Measurements from ENCODE around the gene RHBDL3.
"Not testable (repeated sequence)": the region's sequence is repeated elsewhere in the genome, so short reads cannot be mapped to it uniquely, and the experiment has no call there.

Gene RHBDL3

DNA sequence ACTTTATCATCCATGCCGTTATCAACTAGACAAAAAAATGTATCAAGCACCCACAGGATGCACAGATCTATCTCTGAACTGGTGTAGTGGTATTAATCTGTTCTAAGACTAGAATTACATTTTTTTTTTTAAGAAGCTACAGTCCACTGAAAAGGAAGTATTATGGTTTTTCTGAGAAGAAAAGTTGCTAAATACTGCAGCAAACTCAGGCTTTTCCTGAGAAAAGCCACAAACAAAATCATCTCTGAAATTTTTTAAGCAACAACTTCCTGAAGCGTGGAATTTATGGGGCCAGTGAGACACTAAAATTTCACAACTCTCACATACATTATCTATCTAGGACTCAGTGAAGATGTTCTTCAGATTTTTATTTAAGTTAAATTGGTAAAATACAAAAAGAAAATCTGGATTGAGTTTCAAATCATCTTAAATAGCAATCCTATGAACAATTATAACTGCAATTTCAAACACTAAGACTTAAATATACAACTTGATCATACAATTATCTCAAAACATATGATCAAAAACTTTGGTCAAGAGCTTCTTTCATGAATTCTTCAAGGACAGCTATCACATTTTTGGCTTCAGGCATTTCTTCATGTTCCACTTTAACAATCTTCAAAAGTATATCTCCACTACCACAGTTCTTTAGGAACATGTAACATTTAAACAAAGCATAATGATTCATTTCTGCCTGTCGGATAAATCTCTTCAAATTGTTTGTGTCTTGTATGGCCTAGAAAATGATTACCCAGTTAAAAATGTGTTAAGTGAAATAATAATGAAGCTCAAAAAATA is 65.8 kb downstream of the RHBDL3 start:
- no peak for DNase-seq

DNA sequence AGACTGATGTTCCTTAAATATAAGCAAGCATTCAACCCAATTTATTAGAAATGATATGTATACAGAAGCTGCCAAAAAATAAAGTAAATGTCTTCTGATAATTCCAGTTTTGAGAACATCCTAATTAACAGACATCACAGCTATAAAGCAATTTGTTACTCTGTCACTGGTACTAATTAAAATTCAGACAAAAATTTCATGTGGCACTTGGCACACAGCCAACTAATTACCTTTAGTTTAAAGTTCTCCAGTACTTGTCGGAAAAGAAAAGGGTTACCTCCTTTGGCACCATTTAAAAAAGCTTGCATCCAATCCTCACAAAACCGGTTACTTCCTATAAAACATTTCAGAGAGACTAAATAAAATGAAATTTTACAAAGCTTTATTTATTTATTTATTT is 67.6 kb downstream of the RHBDL3 start:
- no peak for DNase-seq

DNA sequence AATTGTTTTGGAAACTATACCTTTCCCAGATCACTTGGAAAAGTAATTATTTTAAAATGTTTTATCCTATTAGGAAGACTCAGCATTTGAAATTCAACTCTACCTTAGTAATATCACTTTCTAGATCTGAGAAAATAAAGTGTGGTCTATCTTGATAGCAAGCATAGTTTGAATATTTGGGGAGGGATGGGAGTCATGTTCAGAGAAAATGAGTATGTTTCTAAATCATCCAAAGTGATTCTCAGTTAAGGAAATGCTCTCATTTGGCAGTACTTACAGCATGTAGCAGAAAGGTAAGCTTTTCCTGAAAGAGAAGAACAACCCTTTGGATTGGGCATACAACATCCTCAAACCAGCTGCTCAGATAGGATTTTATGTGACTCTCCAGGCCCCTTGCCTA is 69.4 kb downstream of the RHBDL3 start:
- no peak for DNase-seq

- no peak for DNase-seq
Observed at GRCh38 chr17:32335687-32336086, 70.1 kb downstream of the RHBDL3 start.

GRCh38 chr17:32341141-32341856 is 75.7 kb downstream of the RHBDL3 start:
- DNase-seq: peak in 1 of 2 experiments; percentile 47

GRCh38 chr17:32341857-32342602 is 76.4 kb downstream of the RHBDL3 start, which contains the start of gene C17orf75:
Gene C17orf75, minus strand, starts transcription at chr17:32342173. Its CDS starts 34 bp downstream, at chr17:32342139.
- DNase-seq: peak; percentile 38 to 71

DNA sequence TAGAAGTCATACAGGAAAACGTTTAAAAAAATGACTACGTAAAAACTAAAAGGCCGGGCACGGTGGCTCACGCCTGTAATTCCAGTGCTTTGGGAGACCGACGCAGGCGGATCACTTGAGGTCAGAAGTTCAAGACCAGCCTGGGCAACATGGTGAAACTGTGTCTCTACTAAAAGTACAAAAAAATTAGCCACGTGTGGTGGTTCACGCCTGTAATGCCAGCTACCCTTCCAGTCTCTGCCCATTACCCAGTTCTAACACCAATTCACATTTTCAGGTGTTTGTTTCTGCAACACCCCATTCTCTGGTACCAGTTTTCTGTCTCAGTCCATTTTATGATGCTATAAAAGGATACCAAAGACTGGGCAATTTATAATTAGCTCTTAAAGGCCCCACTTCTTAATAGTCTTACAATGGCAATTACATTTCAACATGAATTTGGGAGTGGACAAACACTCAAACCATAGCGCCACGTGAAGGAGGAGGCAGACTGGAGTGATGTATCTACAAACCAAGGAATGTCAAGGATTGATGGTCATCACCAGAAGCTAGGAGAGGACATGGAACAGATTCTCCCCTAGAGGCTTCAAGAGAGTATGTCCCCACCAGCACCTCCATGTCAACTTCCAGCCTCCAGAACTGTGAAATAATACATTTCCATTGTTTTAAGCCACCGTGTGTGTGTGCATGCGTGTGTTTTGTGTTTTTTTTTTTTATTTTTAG is 77.1 kb downstream of the RHBDL3 start:
- no peak for DNase-seq

- DNase-seq: no peak
Observed at GRCh38 chr17:32345951-32346600, 80.4 kb downstream of the RHBDL3 start.

GRCh38 chr17:32348483-32348800 is 82.8 kb downstream of the RHBDL3 start:
- DNase-seq: no peak

DNA sequence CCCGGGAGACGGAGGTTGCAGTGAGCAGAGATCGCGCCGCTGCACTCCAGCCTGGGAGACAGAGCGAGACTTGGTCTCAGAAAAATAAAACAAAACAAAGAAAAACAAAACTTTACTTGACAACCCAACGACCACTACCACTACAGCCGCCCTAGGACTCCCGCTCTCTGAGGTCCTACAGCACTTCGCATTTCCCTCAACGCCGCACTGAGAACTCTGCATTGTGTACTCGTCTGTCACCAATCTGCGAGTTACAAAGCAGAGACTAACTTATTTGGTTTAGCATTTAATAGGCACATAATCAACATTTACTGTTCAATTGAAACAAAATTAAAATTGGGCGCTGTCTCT is 83.8 kb downstream of the RHBDL3 start:
- DNase-seq: no peak

DNA sequence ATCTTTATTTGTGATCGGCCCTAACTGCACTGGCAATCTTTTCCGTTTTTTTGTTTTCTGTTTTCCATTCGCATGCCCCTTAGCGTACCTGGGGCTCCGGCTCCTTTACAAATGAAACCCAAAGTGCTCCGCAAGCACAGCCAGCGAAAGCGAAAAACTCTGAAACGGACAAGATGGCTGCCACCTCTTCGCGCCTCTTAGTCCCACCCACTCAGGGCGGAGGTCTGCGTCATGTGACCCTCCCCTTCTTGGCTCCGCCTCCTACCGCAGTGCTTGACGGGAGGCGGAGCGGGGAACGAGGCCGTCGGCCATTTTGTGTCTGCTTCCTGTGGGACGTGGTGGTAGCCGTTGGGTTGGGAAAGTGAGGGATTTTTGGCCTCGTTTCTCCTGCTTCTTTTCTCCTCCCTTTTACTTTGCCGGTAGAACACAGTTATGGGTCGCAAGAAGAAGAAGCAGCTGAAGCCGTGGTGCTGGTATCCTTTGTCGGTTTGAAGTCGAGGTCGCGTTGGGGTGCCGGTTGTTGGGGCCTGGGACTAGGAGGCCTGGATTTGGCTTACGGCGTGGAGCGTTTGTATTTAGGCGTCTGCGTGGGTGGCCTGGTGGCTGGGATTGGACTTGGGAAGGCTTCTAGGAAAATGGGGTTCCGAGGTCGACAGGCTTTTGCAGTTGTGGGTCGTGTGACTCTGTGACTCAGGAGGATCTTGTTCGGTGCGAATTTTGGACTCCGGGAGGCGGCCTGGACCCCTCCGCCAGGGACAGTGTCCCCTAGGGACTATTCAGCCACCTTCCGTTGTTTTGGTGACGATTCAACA is 84.4 kb downstream of the RHBDL3 start, which contains the start of gene ZNF207:
ZNF207 (plus strand) TSS at position 304 of the 812 bp plus-strand sequence; CDS start at position 433, 129 bp downstream.
- DNase-seq: peak; percentile 78 to 94

DNA sequence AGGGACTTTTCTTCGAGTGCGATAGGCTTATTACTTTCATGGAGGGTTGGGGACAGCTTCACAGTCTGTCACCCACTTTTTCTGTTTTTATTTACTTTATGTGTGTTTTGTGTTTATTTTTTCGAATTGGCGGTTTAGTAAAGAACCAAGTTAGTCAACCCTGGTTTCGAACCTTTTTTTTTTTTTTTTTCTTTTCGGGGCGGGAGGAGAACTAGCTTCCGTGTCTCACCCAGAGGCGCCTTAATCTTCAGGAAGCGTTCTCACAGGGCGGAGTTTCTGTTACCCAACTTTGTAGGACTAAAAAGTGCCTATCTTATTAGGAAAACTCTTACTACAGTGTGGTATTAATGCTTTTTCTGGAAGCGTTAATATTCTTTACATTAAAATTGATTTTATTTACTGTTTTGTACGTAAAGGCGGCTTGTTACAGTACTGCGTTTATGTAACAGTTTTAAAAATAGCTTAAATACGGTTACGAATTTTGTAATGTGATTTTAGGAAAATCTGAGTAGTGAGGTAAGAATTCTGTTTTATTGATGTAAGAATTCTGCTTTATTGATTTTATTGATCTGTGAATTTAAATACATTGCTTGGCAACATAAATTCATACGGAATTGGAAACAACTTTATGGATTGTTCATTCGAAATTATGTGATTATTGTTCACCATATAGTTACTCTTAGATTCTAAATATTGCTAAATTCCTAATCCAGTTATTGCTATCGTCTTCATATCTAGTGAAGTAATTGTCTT is 85.2 kb downstream of the RHBDL3 start:
- DNase-seq: peak; percentile 54 to 80

- DNase-seq: not testable (repeated sequence)
Observed at GRCh38 chr17:32352734-32353133, 87.1 kb downstream of the RHBDL3 start.

DNA sequence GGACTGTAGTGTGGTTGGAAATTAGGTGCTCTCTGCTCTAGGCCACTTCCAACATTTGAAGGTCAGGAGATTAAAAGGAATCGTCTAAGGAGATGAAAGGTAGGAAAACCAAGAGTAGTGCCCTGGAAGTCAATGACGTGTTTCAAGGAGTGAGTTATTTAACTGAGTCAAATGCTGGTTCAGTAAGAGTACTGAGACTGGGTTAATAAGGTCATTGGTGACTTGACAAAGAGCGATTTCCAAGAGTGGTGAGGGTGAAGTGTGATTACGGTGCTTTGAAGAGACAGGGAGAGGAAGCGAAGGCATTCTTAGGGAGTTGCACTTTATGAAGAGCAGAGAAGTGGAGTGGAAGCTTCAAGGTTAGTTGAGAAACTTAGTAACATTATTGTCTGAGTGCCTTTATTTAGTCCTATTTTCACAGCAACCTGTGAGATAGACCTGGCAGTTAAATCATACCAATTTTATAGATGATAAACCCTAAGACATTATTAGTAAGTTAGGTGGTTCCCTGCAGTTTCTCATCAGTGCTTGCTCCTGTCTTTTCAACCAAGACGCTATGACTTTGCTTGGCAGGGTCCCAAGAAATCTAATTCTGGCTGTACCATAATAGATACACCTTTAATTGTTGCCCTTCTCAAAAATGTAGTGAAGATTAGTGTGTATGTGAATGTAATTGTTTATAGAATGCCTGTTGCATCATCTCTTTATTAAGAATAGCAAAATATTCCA is 90.2 kb downstream of the RHBDL3 start:
- no peak for DNase-seq

- no peak for DNase-seq
Observed at GRCh38 chr17:32356378-32356743, 90.7 kb downstream of the RHBDL3 start.

DNA sequence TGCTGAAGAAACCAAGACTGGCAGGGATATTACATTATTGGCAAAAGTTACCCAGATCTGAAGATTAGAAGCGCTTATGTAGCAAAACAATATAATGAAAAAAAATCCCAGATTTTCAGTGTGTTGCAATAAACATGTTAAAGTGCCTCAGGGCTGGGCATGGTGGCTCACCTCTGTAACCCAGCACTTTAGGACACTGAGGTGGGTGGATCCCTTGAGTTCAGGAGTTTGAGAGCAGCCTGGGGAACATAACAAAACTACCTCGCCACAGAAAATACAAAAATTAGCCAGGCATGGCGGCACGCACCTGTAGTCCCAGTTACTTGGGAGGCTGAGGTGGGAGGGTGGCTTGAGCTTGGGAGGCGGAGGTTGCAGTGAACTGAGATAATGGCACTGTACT is 91.1 kb downstream of the RHBDL3 start:
- no peak for DNase-seq

DNA sequence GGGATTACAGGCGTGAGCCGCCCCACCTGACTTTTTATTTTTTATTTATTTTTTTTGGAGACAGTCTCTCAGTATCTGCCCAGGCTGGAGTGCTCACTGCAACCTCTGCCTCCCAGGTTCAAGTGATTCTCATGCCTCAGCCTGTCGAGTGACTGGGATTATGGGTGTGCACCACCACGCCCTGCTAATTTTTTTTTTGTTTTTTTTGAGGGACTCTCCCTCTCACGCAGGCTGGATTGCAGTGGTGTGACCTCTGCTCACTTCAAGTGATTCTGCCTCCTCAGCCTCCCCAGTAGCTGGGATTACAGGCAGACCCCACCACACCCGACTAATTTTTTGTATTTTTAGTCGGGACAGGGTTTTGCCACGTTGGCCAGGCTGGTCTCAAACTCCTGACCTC is 92.0 kb downstream of the RHBDL3 start:
- DNase-seq: no peak

GRCh38 chr17:32361270-32361669 is 95.6 kb downstream of the RHBDL3 start:
- DNase-seq: no peak

DNA sequence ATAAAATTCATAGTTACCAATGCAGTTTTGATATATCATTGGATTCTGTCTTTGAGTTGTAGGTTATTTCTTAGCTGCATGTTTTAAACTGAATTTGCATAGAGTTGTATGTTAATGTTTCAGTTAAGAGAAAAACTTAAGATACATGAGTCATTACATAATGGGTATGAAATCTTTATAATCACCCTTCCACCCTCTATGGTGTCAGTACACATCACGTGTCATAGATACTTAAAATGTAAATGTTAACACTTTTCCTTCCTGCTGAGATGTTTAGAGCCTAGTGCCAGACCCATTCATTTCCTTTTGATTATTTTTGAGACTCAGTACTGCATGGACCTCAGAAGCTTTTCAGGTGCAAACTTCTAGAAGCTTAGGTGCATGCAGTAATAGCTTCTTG is 104.8 kb downstream of the RHBDL3 start:
- no peak for DNase-seq
